C4-2B (cell line): ENCODE data around the gene PNRC1.

Experiments used
- H3K27ac ChIP-seq: fragments of 450-650 bp; 2 replicates; pipeline ENCODE4 v1.5.1; 2017
- CTCF ChIP-seq: fragments of 450-650 bp; conservative IDR thresholded peaks from 2 replicates; pipeline ENCODE4 v1.5.1; 2017; ENCODE audit warnings: mild to moderate bottlenecking
- ZFX ChIP-seq: fragments of 450-650 bp; IDR thresholded peaks from 2 replicates; pipeline ENCODE4 v1.6.1; 2017

Gene PNRC1

DNA sequence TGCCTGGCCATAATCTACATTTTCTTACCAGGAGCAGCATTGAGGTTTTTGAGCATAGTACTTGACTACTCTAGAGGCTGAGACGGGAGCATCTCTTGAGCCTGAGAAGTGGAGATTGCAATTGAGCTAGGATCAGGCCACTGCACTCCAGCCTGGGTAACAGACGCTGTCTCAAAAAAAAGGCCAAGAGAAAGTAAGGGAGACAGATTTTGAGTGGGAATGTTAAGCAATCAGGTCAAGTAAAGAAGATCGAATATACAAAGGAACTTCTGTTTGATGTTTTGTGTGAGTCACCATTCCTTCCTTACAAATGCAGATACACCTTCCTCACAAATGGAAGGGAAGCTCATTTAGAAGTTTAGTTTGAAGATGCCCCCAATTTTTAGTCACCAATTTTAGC, 4.4 kb downstream of the PNRC1 start:
- TF ChIP-seq ZFX (no peak), CTCF (no peak)
- H3K27ac ChIP-seq, result no peak overlapping the region

DNA sequence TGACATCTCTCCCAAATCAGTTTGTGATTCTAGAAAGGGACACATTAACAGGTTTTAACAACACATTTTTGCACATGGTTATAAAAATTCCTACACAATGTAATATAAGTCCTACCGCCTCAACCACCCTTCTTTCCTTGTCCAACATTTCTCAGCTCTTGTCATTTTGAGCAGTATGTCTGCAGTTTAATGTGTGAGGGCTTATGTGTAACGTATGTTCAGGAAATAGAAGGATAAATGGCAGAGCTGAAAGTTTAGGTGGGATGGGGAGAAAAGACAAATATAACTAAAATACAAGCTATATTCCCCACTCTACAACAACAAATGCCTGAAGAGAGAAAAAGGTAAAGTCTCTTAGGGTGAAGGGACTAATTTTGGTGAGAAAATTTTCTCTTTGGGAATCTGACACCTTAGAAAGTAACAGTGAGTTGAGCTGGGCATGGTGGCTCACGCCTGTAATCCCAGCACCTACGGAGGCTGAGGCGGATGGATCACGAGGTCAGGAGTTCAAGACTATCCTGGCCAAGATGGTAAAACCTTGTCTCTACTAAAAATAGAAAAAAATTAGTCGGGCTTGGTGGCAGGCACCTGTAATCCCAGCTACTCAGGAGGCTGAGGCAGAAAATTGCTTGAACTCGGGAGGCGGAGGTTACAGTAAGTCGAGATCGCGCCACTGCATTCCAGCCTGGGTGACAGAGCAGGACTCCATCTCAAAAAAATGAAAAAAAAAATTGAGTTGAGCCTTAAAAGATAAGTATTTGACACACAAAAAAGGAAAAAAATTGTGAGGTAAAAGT, 5.1 kb downstream of the PNRC1 start:
- H3K27ac ChIP-seq, result no peak overlapping the region
- TF ChIP-seq ZFX, result no peak
- TF ChIP-seq CTCF, result no peak

- no peak overlapping the region for H3K27ac ChIP-seq
- TF ChIP-seq CTCF (no peak), ZFX (no peak)
Observed at GRCh38 chr6:89087881-89088280, 7.3 kb downstream of the PNRC1 start.

DNA sequence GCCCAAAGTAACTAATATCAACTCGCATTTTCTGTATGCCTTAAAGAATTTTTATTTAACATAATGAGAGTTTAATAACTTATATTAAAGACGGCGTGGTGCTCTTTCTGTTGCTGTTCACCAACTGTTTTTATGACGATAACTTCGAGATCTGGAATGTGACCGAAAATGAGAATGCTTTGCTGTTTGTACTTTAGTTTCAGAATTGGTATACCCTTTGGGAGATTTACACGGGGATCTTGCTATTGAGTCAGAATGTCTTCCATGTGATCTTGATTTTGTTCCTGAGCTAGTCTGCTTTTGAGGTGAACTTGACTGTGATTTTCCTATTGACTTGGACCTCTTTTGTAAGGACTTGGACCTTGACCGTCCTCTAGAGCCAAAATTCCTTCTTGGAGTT, 17.9 kb downstream of the PNRC1 start:
- H3K27ac ChIP-seq, result no peak overlapping the region
- TF ChIP-seq CTCF (no peak), ZFX (no peak)

DNA sequence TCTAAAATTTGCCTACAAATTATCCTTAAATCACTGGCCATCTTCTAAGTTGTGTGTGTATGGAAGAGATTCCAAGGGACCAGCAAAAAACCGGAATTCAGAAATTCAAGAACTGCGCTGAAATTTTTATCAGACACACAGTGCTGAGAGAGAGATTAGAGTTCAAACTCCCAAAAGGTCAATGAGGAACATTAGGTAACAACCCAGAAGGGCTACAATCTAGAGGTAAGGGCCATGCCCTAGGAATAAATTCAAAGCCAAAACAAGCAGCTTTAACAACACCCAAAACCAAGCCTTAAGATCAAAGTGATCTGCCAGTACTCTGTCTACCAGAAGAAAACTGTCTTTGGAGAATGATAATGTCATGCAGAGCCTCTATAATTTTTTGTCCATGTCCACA, 19.6 kb downstream of the PNRC1 start:
- H3K27ac ChIP-seq, result no peak overlapping the region
- TF ChIP-seq ZFX (no peak), CTCF (no peak)

- TF ChIP-seq CTCF, result no peak
- TF ChIP-seq ZFX, result no peak
Observed at GRCh38 chr6:89110284-89110683, 29.7 kb downstream of the PNRC1 start.

GRCh38 chr6:89111933-89112332, 31.4 kb downstream of the PNRC1 start:
- TF ChIP-seq CTCF (no peak), ZFX (no peak)

More at GRCh38 chr6:89110284-89110683, 29.7 kb downstream of the PNRC1 start:
- no peak overlapping the region for H3K27ac ChIP-seq

More at GRCh38 chr6:89111933-89112332, 31.4 kb downstream of the PNRC1 start:
- H3K27ac ChIP-seq, result no peak overlapping the region
